Measurements from ENCODE around the gene GULP1.

DNA sequence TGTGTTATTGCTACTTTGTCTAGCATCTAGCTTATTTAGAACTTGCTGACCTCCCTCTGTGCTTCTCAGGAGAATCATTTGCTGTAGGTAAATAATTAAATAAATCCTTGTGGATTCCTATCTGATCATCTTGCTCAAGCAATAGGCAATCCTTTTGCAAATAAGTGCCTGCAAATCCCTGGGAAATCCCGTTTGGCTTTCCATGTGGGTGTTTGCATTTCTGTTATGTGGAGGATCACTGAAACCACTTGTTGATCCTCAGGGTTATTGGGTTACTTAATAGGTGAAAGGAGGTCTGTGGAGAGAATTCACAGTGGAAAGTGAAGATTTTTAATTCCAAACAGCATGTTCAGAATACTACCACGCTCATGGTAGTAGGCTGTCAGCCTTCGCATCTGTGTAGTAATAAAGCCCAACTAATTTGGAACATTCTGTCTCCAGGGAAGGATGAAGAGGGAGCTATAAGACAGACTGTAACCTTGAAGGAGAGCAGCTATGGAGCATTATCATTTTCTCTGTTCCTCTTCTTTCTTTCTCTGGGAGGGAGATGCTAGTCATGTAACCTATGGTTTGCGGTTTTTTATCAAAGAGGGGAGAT is 72.5 kb downstream of the GULP1 start:
- TF ChIP-seq CREB1 (IDR thresholded peaks at IDR 0.05; ENCODE audit: low read depth) (no peak), YY1 (IDR thresholded peaks at IDR 0.05; ENCODE audit: low read depth) (no peak), TAF1 (IDR thresholded peaks at IDR 0.05; ENCODE audit: low read depth) (no peak), EGR1 (IDR thresholded peaks at IDR 0.05) (no peak)
- TF ChIP-seq, protein P1, sequence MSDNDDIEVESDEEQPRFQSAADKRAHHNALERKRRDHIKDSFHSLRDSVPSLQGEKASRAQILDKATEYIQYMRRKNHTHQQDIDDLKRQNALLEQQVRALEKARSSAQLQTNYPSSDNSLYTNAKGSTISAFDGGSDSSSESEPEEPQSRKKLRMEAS (IDR thresholded peaks at IDR 0.05), result no peak

Measured in Ishikawa (cell line).